SU-DHL-6 (cell line): ENCODE results near the gene DNAJC5G.

ENCODE experiments used
- EZH2phosphoT487 ChIP-seq: fragments of 200-600 bp; sonication (generic), shearing (Covaris generic); conservative IDR thresholded peaks from 2 replicates; pipeline ENCODE4 v1.6.1; 2018; ENCODE audit warnings: mild to moderate bottlenecking, antibody characterized with exemption, low read length, moderate library complexity, mixed read lengths
- TF ChIP-seq, protein P1 (sequence below): fragments of 200-600 bp; sonication (generic); IDR thresholded peaks from one replicate; pipeline ENCODE4 v1.5.1; 2017; ENCODE audit warnings: antibody characterized with exemption, mild to moderate bottlenecking, low read length, moderate library complexity; ENCODE audit not compliant: insufficient read depth, poor library complexity, severe bottlenecking

GRCh38 chr2:27250652-27251379 lies 24.4 kb upstream of the DNAJC5G start:
- TF ChIP-seq, protein P1, sequence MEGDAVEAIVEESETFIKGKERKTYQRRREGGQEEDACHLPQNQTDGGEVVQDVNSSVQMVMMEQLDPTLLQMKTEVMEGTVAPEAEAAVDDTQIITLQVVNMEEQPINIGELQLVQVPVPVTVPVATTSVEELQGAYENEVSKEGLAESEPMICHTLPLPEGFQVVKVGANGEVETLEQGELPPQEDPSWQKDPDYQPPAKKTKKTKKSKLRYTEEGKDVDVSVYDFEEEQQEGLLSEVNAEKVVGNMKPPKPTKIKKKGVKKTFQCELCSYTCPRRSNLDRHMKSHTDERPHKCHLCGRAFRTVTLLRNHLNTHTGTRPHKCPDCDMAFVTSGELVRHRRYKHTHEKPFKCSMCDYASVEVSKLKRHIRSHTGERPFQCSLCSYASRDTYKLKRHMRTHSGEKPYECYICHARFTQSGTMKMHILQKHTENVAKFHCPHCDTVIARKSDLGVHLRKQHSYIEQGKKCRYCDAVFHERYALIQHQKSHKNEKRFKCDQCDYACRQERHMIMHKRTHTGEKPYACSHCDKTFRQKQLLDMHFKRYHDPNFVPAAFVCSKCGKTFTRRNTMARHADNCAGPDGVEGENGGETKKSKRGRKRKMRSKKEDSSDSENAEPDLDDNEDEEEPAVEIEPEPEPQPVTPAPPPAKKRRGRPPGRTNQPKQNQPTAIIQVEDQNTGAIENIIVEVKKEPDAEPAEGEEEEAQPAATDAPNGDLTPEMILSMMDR, result no peak
- no peak for TF ChIP-seq EZH2phosphoT487
